Right lobe of liver (tissue), 6 donors: ENCODE data around the gene BEGAIN. TPM values are rescaled to one million over a fixed set of nuclear protein-coding genes. Genes with fewer than 3 reads are reported as not detected.

Source experiments
- ATAC-seq, 4 donors: fragments of 200-7000 bp; cut with Tn5 transposase; one replicate each; pipeline ENCODE4 v1.9.1; 2020; ENCODE audit warnings: mild to moderate bottlenecking in 4 of 4, moderate library complexity in 4 of 4
- DNase-seq, 3 donors: peaks; one replicate each; pipeline ENCODE4 v3.0.0-alpha.2; 2020
- H3K27ac ChIP-seq, 3 donors: fragments of 200-600 bp; one replicate each; pipeline ENCODE4 v1.8.0; 2022
- H3K27me3 ChIP-seq, 2 donors: fragments of 200-600 bp; one replicate each; pipeline ENCODE4 v1.8.0; 2022
- H3K36me3 ChIP-seq, 4 donors: fragments of 200-600 bp; sonication (generic) in 1 of 4; one replicate each; pipeline versions ENCODE4 v1.5.1 to v1.8.0; 2017 to 2022; ENCODE audit warnings: control low read depth in 1 of 4
- H3K4me1 ChIP-seq, 4 donors: fragments of 200-600 bp; sonication (generic) in 1 of 4; one replicate each; pipeline versions ENCODE4 v1.5.1 to v1.8.0; 2017 to 2022; ENCODE audit warnings: control low read depth in 1 of 4
- H3K4me3 ChIP-seq, 3 donors: fragments of 200-600 bp; one replicate each; pipeline ENCODE4 v1.8.0; 2022
- H3K9me3 ChIP-seq, 4 donors: fragments of 200-600 bp; sonication (generic) in 1 of 4; one replicate each; pipeline versions ENCODE4 v1.5.1 to v1.8.0; 2017 to 2022; ENCODE audit warnings: control low read depth in 1 of 4
- POLR2A ChIP-seq: fragments of 450-650 bp; IDR thresholded peaks from one replicate; pipeline ENCODE4 v1.6.1; 2017; ENCODE audit warnings: antibody characterized with exemption, mild to moderate bottlenecking
- WGBS: methylation state at CpG from one replicate; pipeline ENCODE4 v1.1.6; 2018; ENCODE audit warnings: low coverage, low lambda C conversion rate; ENCODE audit not compliant: insufficient coverage; ENCODE audit errors: missing lambda C conversion rate; 5-methylcytosine and 5-hydroxymethylcytosine counted together
- intact Hi-C, 2 donors: fragments of 100-400 bp; cut with DNase I; formaldehyde crosslinking; loops; one replicate each; pipeline versions ENCODE4 v1.11.2 to v1.14.1; 2022
- total RNA-seq, 6 experiments: library from RNA; depleted of rRNA in 2 of 6; stranded (reverse); fragments of >200 nt in 2 of 6; fragmentation: NEBNext Ultra II Directional in 3 of 6; extraction: Animal tissue kit (Norgen Biotek cat#: 25700) in 3 of 6; gene quantifications; one replicate each; pipeline versions ENCODE4 v1.1.0 to v1.2.4, GENCODE V29; 2016 to 2023
- TF ChIP-seq, protein P1 (sequence below), 4 donors: fragments of 200-600 bp in 3 of 4; fragments of 450-650 bp in 1 of 4; IDR thresholded peaks; one replicate each; pipeline versions ENCODE4 v1.5.1 to v1.8.0; 2016 to 2022; ENCODE audit warnings: antibody characterized with exemption in 4 of 4, mild to moderate bottlenecking in 2 of 4
- donor health status: DM: no; HTN: yes; CAD: no.
- donor health status: DM: no; HTN: no; CAD: no.
- donor health status: DM: no; HTN: no; CAD: no.
- donor health status: DM: no; HTN: yes; CAD: no.
- donor health status: DM: no; HTN: yes; CAD: no.

Gene BEGAIN
- total RNA-seq, 6 experiments from 2014 or later: 0.12 to 0.61 (median 0.34) TPM

DNA sequence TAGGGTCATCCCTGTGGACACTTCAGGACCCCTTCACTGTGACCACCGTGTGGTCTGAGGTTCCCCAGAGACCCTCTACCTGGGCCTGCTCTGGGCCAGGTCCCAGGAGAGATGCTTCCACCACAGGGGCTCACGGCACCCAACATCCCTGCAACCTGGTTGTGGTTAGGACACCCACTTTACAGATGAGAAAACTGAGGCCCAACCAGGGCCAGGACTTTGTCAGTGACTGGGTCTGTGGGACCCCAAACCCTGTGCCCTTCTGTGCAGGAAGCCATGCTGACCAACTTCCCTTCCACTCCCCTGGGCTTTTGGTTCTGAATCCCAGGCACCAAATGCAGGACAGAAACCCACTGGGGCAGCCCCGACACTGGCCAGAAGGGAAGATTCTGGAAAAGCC lies 21.6 kb downstream of the BEGAIN start:
- H3K9me3 ChIP-seq: no peaks in the 10 kb centered on the region
- H3K27ac ChIP-seq: no peak overlapping the region
- peaks cover 0 to 4% of the 10 kb centered on the region in 2 donors for H3K27me3 ChIP-seq
- peaks cover 0 to 8% (median 0%) of the 10 kb centered on the region in 4 donors for H3K4me1 ChIP-seq
- no peaks in the 10 kb centered on the region for H3K36me3 ChIP-seq
- H3K4me3 ChIP-seq: no peak overlapping the region
- TF ChIP-seq, protein P1, sequence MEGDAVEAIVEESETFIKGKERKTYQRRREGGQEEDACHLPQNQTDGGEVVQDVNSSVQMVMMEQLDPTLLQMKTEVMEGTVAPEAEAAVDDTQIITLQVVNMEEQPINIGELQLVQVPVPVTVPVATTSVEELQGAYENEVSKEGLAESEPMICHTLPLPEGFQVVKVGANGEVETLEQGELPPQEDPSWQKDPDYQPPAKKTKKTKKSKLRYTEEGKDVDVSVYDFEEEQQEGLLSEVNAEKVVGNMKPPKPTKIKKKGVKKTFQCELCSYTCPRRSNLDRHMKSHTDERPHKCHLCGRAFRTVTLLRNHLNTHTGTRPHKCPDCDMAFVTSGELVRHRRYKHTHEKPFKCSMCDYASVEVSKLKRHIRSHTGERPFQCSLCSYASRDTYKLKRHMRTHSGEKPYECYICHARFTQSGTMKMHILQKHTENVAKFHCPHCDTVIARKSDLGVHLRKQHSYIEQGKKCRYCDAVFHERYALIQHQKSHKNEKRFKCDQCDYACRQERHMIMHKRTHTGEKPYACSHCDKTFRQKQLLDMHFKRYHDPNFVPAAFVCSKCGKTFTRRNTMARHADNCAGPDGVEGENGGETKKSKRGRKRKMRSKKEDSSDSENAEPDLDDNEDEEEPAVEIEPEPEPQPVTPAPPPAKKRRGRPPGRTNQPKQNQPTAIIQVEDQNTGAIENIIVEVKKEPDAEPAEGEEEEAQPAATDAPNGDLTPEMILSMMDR (IDR thresholded peaks at IDR 0.05): no peak
- TF ChIP-seq POLR2A: no peak
- no CpG with 5 or more reads among the region's 3 CpGs for WGBS
- ATAC-seq: no peak
- DNase-seq: no peak
- intact Hi-C loops: no loop called here

DNA sequence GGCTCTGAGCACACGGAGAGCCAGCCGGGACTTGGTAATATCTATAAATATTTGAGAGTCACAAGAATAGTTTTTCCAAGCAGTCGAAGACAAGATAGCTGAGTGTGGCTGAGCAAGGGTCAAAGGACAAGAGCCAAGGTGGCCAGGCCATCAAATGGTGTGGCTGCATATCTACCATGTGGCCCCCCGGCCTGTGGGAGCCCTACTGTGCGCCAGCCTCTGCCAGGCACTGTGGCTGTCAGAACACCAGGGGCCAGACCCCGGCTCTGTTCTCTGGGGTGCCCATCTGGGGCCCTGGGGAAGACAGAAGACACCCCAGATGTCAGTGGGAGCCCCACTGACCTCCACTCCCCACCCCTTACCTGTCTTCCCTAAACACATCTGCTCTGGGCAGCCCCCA lies 22.7 kb downstream of the BEGAIN start:
- Histone ChIP-seq H3K36me3 (no peaks in the 10 kb centered on the region), H3K4me1 (peaks cover 0 to 8% (median 0%) of the 10 kb centered on the region in 4 donors), H3K9me3 (no peaks in the 10 kb centered on the region), H3K27me3 (peaks cover 0 to 4% of the 10 kb centered on the region in 2 donors), H3K27ac (no peak overlapping the region), H3K4me3 (no peak overlapping the region)
- intact Hi-C loops: no loop called here
- TF ChIP-seq POLR2A: no peak
- TF ChIP-seq, protein P1 (IDR thresholded peaks at IDR 0.05): no peak
- DNase-seq (no peak), ATAC-seq (no peak)
- WGBS: 55% methylated on average over 3 of the region's 6 CpGs

DNA sequence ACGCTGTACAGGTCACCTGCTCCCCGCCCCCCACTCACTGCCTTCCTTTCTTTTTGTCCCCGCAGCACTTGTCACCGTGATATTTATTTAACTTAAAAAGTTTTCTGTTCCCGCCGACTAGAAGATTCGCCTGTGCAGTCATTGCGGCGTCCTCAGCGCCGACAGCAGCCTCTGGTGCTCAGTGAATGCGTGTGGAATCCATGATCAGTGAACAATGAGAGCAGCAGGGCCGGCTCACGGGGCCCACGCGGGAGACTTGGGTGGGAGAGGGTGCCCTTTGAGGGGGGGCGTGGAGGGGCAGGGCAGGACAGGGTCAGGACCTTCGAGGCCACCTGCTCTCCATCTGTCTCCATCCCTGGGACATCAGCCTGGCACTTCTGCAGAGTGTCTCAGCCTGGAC lies 24.5 kb downstream of the BEGAIN start:
- Histone ChIP-seq H3K4me1 (no peaks in the 10 kb centered on the region), H3K27me3 (no peaks in the 10 kb centered on the region), H3K36me3 (no peaks in the 10 kb centered on the region), H3K27ac (no peak overlapping the region), H3K9me3 (no peaks in the 10 kb centered on the region), H3K4me3 (no peak overlapping the region)
- WGBS: 67% methylated on average over 10 of the region's 18 CpGs
- no peak for ATAC-seq
- TF ChIP-seq, protein P1 (IDR thresholded peaks at IDR 0.05): no peak
- no peak for TF ChIP-seq POLR2A
- intact Hi-C loops: no loop called here
- no peak for DNase-seq

DNA sequence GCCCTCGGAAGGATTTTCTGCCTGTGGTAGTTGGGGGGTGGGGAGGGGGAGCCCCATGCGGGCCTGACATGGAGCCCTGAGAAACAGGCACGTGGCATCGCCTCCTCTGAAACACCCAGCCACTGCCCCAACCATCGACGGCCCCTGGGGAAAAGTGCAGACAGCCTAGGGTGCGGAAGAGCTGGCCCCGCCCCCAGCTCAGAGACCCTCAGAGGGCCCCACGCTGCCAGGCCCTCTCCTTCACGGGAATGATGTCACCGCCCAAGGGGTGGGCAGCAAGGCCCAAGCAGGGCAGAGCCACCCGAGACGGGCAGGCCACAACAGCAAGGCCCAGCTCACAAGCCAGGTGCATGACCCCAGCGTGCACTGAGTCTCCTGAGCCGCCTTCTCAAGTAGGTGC lies 26.2 kb downstream of the BEGAIN start:
- DNase-seq: no peak
- no peak for ATAC-seq
- TF ChIP-seq, protein P1 (IDR thresholded peaks at IDR 0.05): no peak
- TF ChIP-seq POLR2A: no peak
- no peak overlapping the region for H3K4me3 ChIP-seq
- no peaks in the 10 kb centered on the region for H3K4me1 ChIP-seq
- H3K36me3 ChIP-seq: no peaks in the 10 kb centered on the region
- H3K27ac ChIP-seq: no peak overlapping the region
- H3K9me3 ChIP-seq: no peaks in the 10 kb centered on the region
- 44% methylated on average over 2 of the region's 15 CpGs for WGBS
- H3K27me3 ChIP-seq: no peaks in the 10 kb centered on the region
- intact Hi-C loops: no loop called here

DNA sequence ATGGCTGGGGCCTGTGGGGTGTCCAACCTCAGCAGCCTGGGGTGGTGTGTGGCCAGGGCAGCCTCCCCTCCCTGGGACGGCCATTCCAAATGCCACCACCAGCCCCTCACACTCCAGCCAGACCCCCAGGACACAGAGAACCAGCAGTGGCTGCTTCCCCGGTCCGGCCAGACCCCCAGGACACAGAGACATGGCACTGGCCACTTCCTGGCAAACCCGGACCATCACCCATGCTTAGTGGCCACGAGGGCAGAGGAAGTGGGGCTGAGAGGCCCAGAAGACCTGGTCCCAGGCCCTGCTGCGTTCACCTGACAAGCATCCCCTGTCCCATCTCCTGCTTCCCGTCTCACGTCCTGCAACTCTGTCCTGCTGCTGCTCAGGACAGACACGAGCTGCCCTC lies 26.7 kb downstream of the BEGAIN start:
- WGBS: 63% methylated on average over 4 of the region's 9 CpGs
- Histone ChIP-seq H3K27ac (no peak overlapping the region), H3K27me3 (no peaks in the 10 kb centered on the region), H3K4me3 (no peak overlapping the region), H3K36me3 (no peaks in the 10 kb centered on the region), H3K9me3 (no peaks in the 10 kb centered on the region), H3K4me1 (no peaks in the 10 kb centered on the region)
- intact Hi-C loops: no loop called here
- DNase-seq: no peak
- no peak for TF ChIP-seq POLR2A
- TF ChIP-seq, protein P1 (IDR thresholded peaks at IDR 0.05): no peak
- ATAC-seq: no peak
